Thyroid gland (tissue), 4 donors: Measurements from ENCODE around the gene NDST1. TPM values are rescaled to one million over a fixed set of nuclear protein-coding genes. Genes with fewer than 3 reads are reported as not detected.

Experiments used
- DNase-seq, 2 donors: peaks; one replicate each; pipeline ENCODE4 v3.0.0-alpha.2; 2019
- H3K27ac ChIP-seq, 3 donors: fragments of 200-600 bp; sonication (generic); 1 replicate in 2 of 3; 2 replicates in 1 of 3; pipeline ENCODE4 v1.5.1; 2016 to 2019; ENCODE audit warnings: mild to moderate bottlenecking in 1 of 3, moderate library complexity in 1 of 3
- H3K27me3 ChIP-seq: fragments of 200-600 bp; sonication (generic); one replicate; pipeline ENCODE4 v1.5.1; 2019
- H3K36me3 ChIP-seq, 2 donors: fragments of 200-600 bp; sonication (generic); one replicate each; pipeline ENCODE4 v1.5.1; 2016 to 2019
- H3K4me1 ChIP-seq, 2 donors: fragments of 200-600 bp; sonication (generic); one replicate each; pipeline ENCODE4 v1.5.1; 2017 to 2019
- H3K4me3 ChIP-seq, 3 donors: fragments of 200-600 bp; sonication (generic); replicated peaks in 1 of 3; 1 replicate in 2 of 3; 2 replicates in 1 of 3; pipeline ENCODE4 v1.5.1; 2016; ENCODE audit warnings: mild to moderate bottlenecking in 1 of 3
- H3K9me3 ChIP-seq: fragments of 200-600 bp; sonication (generic); one replicate; pipeline ENCODE4 v1.5.1; 2017
- POLR2A ChIP-seq, 2 donors: fragments of 450-650 bp; IDR thresholded peaks; one replicate each; pipeline ENCODE4 v1.6.1; 2017; ENCODE audit warnings: antibody characterized with exemption in 2 of 2, mild to moderate bottlenecking in 2 of 2, moderate library complexity in 1 of 2
- WGBS, 2 donors: methylation state at CpG; one replicate each; pipeline ENCODE4 v1.1.5; 2017; 5-methylcytosine and 5-hydroxymethylcytosine counted together
- intact Hi-C: fragments of 100-400 bp; cut with DNase I; formaldehyde crosslinking; loops from one replicate; pipeline ENCODE4 v1.15.1; 2023
- total RNA-seq, 4 donors: library from RNA; depleted of rRNA; stranded (reverse); fragments of >200 nt; gene quantifications; one replicate each; pipeline ENCODE4 v1.2.3, GENCODE V29; 2016
- TF ChIP-seq, protein P1 (sequence below), 6 experiments: fragments of 200-600 bp in 3 of 6; fragments of 450-650 bp in 3 of 6; sonication (generic) in 3 of 6; IDR thresholded peaks; one replicate each; pipeline ENCODE4 v1.5.1; 2016 to 2019; ENCODE audit warnings: antibody characterized with exemption in 6 of 6, mild to moderate bottlenecking in 2 of 6, inconsistent platforms in 1 of 6, moderate library complexity in 1 of 6

NDST1 gene
- total RNA-seq, 4 donors from 2014 or later = 84.9 to 171 (median 113) TPM

DNA sequence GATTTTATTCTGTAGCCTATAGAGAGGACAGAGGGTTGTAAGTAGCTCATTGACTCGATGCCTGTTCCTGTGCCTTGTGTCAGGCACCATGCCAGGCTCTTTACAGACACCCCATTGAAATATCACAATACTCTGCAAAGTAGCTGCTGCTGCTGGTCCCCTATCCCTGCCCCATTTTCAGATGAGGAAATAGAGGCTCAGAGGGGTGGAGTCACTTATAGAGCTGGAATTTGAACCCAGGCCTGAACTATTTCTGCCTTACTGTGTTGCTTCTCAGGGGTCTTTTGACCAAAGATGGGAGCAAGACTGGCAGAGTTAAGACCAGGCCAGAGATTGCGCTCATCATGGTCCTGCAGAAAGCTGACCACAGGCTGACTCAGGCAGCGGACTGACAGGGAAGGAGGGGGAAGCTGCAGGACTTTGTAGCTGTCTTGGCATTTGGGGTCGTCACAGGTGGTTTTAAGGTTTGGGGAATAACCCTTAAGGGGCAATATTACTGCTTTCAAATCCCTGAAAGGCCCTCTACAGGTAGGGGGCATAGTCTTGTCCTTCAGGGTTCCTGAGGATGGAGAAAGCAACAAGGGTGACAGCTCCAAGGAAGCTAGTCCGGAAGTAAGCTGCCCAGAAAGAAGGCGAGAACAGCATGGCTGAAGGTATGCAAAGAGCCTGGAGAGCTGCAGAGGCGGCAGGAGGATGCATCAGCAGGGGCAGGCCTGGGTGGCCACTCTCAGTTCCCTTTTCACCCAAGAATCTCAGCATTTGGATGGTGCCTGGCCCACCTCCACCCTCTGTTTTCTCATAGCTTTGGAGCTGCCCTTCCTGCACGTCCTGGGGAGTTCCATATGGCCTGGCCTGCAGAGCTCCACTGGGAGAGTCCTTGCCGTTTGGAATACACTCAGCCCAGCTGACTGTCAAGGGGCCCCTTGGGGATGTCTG lies 18.3 kb upstream of the NDST1 start:
- no peaks in the 10 kb centered on the region for H3K36me3 ChIP-seq
- H3K4me3 ChIP-seq = no peak overlapping the region
- WGBS, 2 donors = 55 to 62% methylated on average over 9 of the region's 9 CpGs
- TF ChIP-seq, protein P1, sequence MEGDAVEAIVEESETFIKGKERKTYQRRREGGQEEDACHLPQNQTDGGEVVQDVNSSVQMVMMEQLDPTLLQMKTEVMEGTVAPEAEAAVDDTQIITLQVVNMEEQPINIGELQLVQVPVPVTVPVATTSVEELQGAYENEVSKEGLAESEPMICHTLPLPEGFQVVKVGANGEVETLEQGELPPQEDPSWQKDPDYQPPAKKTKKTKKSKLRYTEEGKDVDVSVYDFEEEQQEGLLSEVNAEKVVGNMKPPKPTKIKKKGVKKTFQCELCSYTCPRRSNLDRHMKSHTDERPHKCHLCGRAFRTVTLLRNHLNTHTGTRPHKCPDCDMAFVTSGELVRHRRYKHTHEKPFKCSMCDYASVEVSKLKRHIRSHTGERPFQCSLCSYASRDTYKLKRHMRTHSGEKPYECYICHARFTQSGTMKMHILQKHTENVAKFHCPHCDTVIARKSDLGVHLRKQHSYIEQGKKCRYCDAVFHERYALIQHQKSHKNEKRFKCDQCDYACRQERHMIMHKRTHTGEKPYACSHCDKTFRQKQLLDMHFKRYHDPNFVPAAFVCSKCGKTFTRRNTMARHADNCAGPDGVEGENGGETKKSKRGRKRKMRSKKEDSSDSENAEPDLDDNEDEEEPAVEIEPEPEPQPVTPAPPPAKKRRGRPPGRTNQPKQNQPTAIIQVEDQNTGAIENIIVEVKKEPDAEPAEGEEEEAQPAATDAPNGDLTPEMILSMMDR (IDR thresholded peaks at IDR 0.05) = no peak
- no peak for TF ChIP-seq POLR2A (IDR thresholded peaks at IDR 0.05)
- intact Hi-C loops = no loop called here
- no peaks in the 10 kb centered on the region for H3K27me3 ChIP-seq
- no peaks in the 10 kb centered on the region for H3K9me3 ChIP-seq
- no peak for DNase-seq
- peak overlapping the region; percentile 92 to 96 (median 95) for H3K27ac ChIP-seq
- H3K4me1 ChIP-seq = peaks cover 61 to 66% of the 10 kb centered on the region in 2 donors

DNA sequence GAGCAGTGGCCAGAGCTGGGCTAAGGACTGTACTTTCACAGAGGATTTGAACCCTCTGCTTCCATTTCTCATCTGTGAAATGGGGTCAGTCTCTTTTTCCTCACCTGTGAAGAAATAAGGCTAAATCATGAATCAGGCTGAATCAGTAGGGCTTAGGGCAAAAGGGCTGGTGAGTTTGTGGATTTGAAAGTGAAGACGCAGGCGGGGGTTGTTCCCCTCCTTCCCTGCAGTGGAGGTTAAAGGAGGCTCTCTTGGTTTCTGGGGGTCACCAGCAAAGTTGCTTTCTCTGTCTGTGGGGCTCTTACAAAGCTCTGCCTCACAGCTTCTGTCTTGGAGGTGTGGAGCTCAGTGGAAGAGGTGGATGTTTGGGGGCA lies 17.6 kb upstream of the NDST1 start:
- H3K4me1 ChIP-seq = peaks cover 58 to 62% of the 10 kb centered on the region in 2 donors
- intact Hi-C loops = no loop called here
- no peaks in the 10 kb centered on the region for H3K27me3 ChIP-seq
- H3K9me3 ChIP-seq = no peaks in the 10 kb centered on the region
- DNase-seq = no peak
- peak overlapping the region; percentile 92 to 96 (median 95) for H3K27ac ChIP-seq
- no peaks in the 10 kb centered on the region for H3K36me3 ChIP-seq
- no peak overlapping the region for H3K4me3 ChIP-seq
- TF ChIP-seq, protein P1 (IDR thresholded peaks at IDR 0.05) = no peak
- no peak for TF ChIP-seq POLR2A (IDR thresholded peaks at IDR 0.05)
- WGBS, 2 donors = 73 to 86% methylated on average over 2 of the region's 2 CpGs

DNA sequence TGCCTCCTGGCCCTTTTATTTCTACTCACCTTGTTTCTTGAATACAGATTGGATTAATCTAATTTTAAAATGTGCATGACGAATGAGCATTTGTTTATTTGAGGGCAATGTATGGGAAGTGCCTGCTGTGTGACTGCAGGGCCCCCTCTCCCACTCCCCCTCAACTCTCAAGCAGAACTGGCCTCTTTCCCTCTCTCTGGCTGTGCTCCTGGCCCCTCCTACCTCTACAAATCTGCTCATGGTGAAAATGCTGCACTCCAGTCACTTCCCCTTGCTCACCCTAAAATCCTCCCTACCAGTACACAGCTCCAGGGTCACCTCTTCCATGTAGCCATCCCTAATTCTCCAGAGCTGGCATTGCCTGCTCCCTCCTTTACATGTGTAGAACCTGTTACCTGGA lies 17.2 kb upstream of the NDST1 start:
- Histone ChIP-seq H3K9me3 (no peaks in the 10 kb centered on the region), H3K4me1 (peaks cover 56 to 60% of the 10 kb centered on the region in 2 donors), H3K27me3 (no peaks in the 10 kb centered on the region), H3K36me3 (no peaks in the 10 kb centered on the region), H3K27ac (peak overlapping the region; percentile 92 to 96 (median 95)), H3K4me3 (no peak overlapping the region)
- intact Hi-C loops = no loop called here
- no peak for DNase-seq
- 30 to 41% methylated on average over 1 of the region's 1 CpG for WGBS, 2 donors
- no peak for TF ChIP-seq POLR2A (IDR thresholded peaks at IDR 0.05)
- TF ChIP-seq, protein P1 (IDR thresholded peaks at IDR 0.05) = no peak

DNA sequence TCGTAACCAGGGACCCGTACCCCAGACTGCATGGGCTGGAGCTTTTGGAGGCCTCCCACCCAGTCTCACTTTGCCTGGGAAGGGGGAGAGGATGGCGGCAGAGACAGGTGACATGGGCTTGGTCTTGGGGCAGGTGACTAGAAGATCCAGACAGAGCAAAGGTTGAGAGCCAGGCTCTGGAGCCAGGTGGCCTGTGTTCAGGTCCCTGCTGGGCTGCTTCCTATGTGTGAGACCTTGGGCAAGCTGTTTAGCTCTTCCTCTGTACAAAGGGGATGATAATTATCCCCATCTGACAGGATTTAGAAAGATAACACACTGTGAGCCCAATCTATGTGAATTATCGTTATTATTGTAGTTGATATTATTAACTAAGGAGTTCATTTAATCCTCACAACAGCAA lies 16.1 kb upstream of the NDST1 start:
- H3K4me1 ChIP-seq = peaks cover 65 to 69% of the 10 kb centered on the region in 2 donors

More for the DNA sequence above, 16.1 kb upstream of the NDST1 start:
- no peak for DNase-seq
- WGBS, 2 donors = 84 to 95% methylated on average over 4 of the region's 4 CpGs
- Histone ChIP-seq H3K4me3 (no peak overlapping the region), H3K27ac (peak overlapping the region; percentile 92 to 96 (median 95)), H3K27me3 (no peaks in the 10 kb centered on the region), H3K36me3 (no peaks in the 10 kb centered on the region), H3K9me3 (no peaks in the 10 kb centered on the region)
- TF ChIP-seq, protein P1 (IDR thresholded peaks at IDR 0.05) = no peak
- no peak for TF ChIP-seq POLR2A (IDR thresholded peaks at IDR 0.05)
- intact Hi-C loops = no loop called here
